Measurements from ENCODE around the gene LCE1B.

Gene LCE1B

GRCh38 chr1:152855661-152856060 lies 43.9 kb downstream of the LCE1B start:
- no peak for ATAC-seq
- TF ChIP-seq CSDC2 (CRISPR knock-in tag; IDR thresholded peaks at IDR 0.05) (no peak), ZNF70 (CRISPR knock-in tag; IDR thresholded peaks at IDR 0.05) (no peak), POU6F1 (CRISPR knock-in tag; IDR thresholded peaks at IDR 0.05; ENCODE audit: borderline replicate concordance, low read depth) (no peak), SNAI2 (CRISPR knock-in tag; IDR thresholded peaks at IDR 0.05) (no peak), ARNTL (CRISPR knock-in tag; IDR thresholded peaks at IDR 0.05; ENCODE audit: borderline replicate concordance, low read depth) (no peak), PPARA (CRISPR knock-in tag; IDR thresholded peaks at IDR 0.05; ENCODE audit: borderline replicate concordance) (no peak), RARB (CRISPR knock-in tag; IDR thresholded peaks at IDR 0.05) (no peak), PATZ1 (CRISPR knock-in tag; IDR thresholded peaks at IDR 0.05; ENCODE audit: borderline replicate concordance) (no peak), OSR1 (CRISPR knock-in tag; IDR thresholded peaks at IDR 0.05) (no peak)

- ATAC-seq: no peak
- TF ChIP-seq POU6F1 (CRISPR knock-in tag; IDR thresholded peaks at IDR 0.05; ENCODE audit: borderline replicate concordance, low read depth): no peak
These were observed 46.3 kb downstream of the LCE1B start for GRCh38 chr1:152858062-152858461.

- TF ChIP-seq GLIS3 (CRISPR knock-in tag; IDR thresholded peaks at IDR 0.05): no peak
- TF ChIP-seq CREB5 (CRISPR knock-in tag; IDR thresholded peaks at IDR 0.05; ENCODE audit: low read depth): no peak
- no peak for TF ChIP-seq ZNF70 (CRISPR knock-in tag; IDR thresholded peaks at IDR 0.05)
- no peak for TF ChIP-seq TOX (CRISPR knock-in tag; IDR thresholded peaks at IDR 0.05; ENCODE audit: borderline replicate concordance)
- no peak for TF ChIP-seq RARB (CRISPR knock-in tag; IDR thresholded peaks at IDR 0.05)
- TF ChIP-seq ZC3H10 (CRISPR knock-in tag; IDR thresholded peaks at IDR 0.05): no peak
- TF ChIP-seq CSDC2 (CRISPR knock-in tag; IDR thresholded peaks at IDR 0.05): no peak
- no peak for TF ChIP-seq POU6F1 (CRISPR knock-in tag; IDR thresholded peaks at IDR 0.05; ENCODE audit: borderline replicate concordance, low read depth)
- no peak for TF ChIP-seq ISL1 (CRISPR knock-in tag; IDR thresholded peaks at IDR 0.05)
- TF ChIP-seq TCF4 (CRISPR knock-in tag; IDR thresholded peaks at IDR 0.05; ENCODE audit: borderline replicate concordance): no peak
- ATAC-seq: no peak
These were observed 47.9 kb downstream of the LCE1B start, which contains the start of gene LCE7A for GRCh38 chr1:152859696-152860095. TSS of gene LCE7A (plus strand) at chr1:152859996. CDS start at chr1:152860698, 702 bp downstream.

GRCh38 chr1:152860129-152860528 lies 48.4 kb downstream of the LCE1B start:
- ATAC-seq: no peak
- no peak for TF ChIP-seq PATZ1 (CRISPR knock-in tag; IDR thresholded peaks at IDR 0.05; ENCODE audit: borderline replicate concordance)
- no peak for TF ChIP-seq ZFP30 (CRISPR knock-in tag; IDR thresholded peaks at IDR 0.05)
- no peak for TF ChIP-seq TOX (CRISPR knock-in tag; IDR thresholded peaks at IDR 0.05; ENCODE audit: borderline replicate concordance)
- no peak for TF ChIP-seq ZNF565 (CRISPR knock-in tag; conservative IDR thresholded peaks at IDR 0.05; ENCODE audit: low read depth)
- TF ChIP-seq TSHZ2 (CRISPR knock-in tag; IDR thresholded peaks at IDR 0.05): no peak
- no peak for TF ChIP-seq SNAI2 (CRISPR knock-in tag; IDR thresholded peaks at IDR 0.05)
- no peak for TF ChIP-seq ISL1 (CRISPR knock-in tag; IDR thresholded peaks at IDR 0.05)
- TF ChIP-seq CSDC2 (CRISPR knock-in tag; IDR thresholded peaks at IDR 0.05): no peak
- TF ChIP-seq CREB5 (CRISPR knock-in tag; IDR thresholded peaks at IDR 0.05; ENCODE audit: low read depth): no peak
- no peak for TF ChIP-seq ZNF70 (CRISPR knock-in tag; IDR thresholded peaks at IDR 0.05)
- TF ChIP-seq POU6F1 (CRISPR knock-in tag; IDR thresholded peaks at IDR 0.05; ENCODE audit: borderline replicate concordance, low read depth): no peak

Measured in SK-N-SH treated with all-trans-retinoic acid at 6 μM for 48 hours (cell line).